ENCODE results near the gene AP1B1. TPM values are rescaled to one million over a fixed set of nuclear protein-coding genes. Genes with fewer than 3 reads are reported as not detected.

The AP1B1 gene
- total and polyA plus RNA-seq, 4 donors: 17.6 to 63.4 (median 44.0) TPM

DNA sequence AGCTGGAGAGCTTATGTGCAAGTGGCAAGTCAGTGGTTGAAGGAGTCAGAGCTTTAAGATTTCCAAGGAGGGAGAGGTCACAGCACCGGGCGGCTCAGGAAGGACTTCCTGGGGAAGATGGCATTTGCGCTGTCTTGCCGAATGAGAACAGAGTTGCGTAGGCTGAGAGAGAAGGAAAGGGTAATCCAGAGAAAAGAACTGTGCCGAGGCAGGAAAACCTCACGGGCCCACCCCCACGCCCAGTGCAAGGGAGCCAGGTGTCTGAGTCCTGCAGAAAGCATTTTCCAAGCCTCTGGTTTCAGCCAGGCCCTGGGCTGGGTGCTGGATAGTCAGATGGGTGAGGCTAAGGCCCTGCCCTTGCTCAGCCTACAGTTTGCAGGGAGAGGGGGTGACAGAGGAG, 3.2 kb upstream of the AP1B1 start:
- 83% methylated on average over 8 of the region's 8 CpGs for WGBS
- TF ChIP-seq JUND (IDR thresholded peaks at IDR 0.05) (no peak), GABPA (IDR thresholded peaks at IDR 0.05 in 1 of 2, conservative IDR thresholded peaks at IDR 0.05 in 1 of 2) (no peak), HNF4A (conservative IDR thresholded peaks at IDR 0.05) (no peak), YY1 (IDR thresholded peaks at IDR 0.05) (no peak), FOXA2 (IDR thresholded peaks at IDR 0.05) (no peak)
- TF ChIP-seq, protein P1, sequence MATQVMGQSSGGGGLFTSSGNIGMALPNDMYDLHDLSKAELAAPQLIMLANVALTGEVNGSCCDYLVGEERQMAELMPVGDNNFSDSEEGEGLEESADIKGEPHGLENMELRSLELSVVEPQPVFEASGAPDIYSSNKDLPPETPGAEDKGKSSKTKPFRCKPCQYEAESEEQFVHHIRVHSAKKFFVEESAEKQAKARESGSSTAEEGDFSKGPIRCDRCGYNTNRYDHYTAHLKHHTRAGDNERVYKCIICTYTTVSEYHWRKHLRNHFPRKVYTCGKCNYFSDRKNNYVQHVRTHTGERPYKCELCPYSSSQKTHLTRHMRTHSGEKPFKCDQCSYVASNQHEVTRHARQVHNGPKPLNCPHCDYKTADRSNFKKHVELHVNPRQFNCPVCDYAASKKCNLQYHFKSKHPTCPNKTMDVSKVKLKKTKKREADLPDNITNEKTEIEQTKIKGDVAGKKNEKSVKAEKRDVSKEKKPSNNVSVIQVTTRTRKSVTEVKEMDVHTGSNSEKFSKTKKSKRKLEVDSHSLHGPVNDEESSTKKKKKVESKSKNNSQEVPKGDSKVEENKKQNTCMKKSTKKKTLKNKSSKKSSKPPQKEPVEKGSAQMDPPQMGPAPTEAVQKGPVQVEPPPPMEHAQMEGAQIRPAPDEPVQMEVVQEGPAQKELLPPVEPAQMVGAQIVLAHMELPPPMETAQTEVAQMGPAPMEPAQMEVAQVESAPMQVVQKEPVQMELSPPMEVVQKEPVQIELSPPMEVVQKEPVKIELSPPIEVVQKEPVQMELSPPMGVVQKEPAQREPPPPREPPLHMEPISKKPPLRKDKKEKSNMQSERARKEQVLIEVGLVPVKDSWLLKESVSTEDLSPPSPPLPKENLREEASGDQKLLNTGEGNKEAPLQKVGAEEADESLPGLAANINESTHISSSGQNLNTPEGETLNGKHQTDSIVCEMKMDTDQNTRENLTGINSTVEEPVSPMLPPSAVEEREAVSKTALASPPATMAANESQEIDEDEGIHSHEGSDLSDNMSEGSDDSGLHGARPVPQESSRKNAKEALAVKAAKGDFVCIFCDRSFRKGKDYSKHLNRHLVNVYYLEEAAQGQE (IDR thresholded peaks at IDR 0.05): no peak
- TF ChIP-seq, protein P2, sequence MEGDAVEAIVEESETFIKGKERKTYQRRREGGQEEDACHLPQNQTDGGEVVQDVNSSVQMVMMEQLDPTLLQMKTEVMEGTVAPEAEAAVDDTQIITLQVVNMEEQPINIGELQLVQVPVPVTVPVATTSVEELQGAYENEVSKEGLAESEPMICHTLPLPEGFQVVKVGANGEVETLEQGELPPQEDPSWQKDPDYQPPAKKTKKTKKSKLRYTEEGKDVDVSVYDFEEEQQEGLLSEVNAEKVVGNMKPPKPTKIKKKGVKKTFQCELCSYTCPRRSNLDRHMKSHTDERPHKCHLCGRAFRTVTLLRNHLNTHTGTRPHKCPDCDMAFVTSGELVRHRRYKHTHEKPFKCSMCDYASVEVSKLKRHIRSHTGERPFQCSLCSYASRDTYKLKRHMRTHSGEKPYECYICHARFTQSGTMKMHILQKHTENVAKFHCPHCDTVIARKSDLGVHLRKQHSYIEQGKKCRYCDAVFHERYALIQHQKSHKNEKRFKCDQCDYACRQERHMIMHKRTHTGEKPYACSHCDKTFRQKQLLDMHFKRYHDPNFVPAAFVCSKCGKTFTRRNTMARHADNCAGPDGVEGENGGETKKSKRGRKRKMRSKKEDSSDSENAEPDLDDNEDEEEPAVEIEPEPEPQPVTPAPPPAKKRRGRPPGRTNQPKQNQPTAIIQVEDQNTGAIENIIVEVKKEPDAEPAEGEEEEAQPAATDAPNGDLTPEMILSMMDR (IDR thresholded peaks at IDR 0.05; ENCODE audit: low read depth, low read length, missing input control): no peak
- TF ChIP-seq, protein P3, sequence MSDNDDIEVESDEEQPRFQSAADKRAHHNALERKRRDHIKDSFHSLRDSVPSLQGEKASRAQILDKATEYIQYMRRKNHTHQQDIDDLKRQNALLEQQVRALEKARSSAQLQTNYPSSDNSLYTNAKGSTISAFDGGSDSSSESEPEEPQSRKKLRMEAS (IDR thresholded peaks at IDR 0.05): no peak
- TF ChIP-seq, protein P4, sequence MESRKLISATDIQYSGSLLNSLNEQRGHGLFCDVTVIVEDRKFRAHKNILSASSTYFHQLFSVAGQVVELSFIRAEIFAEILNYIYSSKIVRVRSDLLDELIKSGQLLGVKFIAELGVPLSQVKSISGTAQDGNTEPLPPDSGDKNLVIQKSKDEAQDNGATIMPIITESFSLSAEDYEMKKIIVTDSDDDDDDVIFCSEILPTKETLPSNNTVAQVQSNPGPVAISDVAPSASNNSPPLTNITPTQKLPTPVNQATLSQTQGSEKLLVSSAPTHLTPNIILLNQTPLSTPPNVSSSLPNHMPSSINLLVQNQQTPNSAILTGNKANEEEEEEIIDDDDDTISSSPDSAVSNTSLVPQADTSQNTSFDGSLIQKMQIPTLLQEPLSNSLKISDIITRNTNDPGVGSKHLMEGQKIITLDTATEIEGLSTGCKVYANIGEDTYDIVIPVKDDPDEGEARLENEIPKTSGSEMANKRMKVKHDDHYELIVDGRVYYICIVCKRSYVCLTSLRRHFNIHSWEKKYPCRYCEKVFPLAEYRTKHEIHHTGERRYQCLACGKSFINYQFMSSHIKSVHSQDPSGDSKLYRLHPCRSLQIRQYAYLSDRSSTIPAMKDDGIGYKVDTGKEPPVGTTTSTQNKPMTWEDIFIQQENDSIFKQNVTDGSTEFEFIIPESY (IDR thresholded peaks at IDR 0.05): no peak
- no peak overlapping the region for H3K4me3 ChIP-seq (ENCODE audit: low read depth in 1 of 3, low read length in 3 of 3)
- DNase-seq (ENCODE audit: low spot score): no peak
- no peaks in the 10 kb centered on the region for H3K27me3 ChIP-seq (ENCODE audit: control insufficient read depth in 4 of 4, insufficient read depth in 4 of 4, low read length in 3 of 4)
- no peaks in the 10 kb centered on the region for H3K36me3 ChIP-seq (ENCODE audit: control insufficient read depth in 4 of 4, insufficient read depth in 3 of 4, low read depth in 1 of 4, low read length in 3 of 4)
- no peaks in the 10 kb centered on the region for H3K9me3 ChIP-seq (ENCODE audit: control insufficient read depth in 4 of 4, low read length in 3 of 4)
- no peak overlapping the region for H3K9ac ChIP-seq (ENCODE audit: low read depth in 1 of 2, low read length in 2 of 2)
- H3K27ac ChIP-seq (ENCODE audit: low read depth in 1 of 2, low read length in 2 of 2): no peak overlapping the region
- peaks cover 13 to 31% (median 24%) of the 10 kb centered on the region in 4 donors for H3K4me1 ChIP-seq (ENCODE audit: control insufficient read depth in 4 of 4, insufficient read depth in 4 of 4, low read length in 3 of 4)

DNA sequence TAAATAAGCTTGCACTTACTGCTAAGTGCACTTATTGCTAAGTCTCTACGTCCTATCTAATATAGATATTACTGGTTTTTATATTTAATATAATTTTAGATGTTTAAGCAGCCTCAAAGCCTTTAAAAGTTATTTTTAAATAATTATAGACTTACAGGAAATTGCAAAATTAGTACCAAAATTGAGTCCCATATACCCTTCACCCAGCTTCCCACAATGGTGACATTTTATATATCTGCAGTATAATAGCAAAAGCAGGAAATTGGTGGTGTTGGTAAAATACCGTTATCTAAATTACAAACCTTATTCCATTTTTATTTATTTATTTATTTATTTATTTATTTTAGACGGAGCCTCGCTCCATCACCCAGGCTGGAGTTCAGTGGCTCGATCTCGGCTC, 1.9 kb upstream of the AP1B1 start:
- H3K27me3 ChIP-seq (ENCODE audit: control insufficient read depth in 4 of 4, insufficient read depth in 4 of 4, low read length in 3 of 4): no peaks in the 10 kb centered on the region
- WGBS: 95% methylated on average over 6 of the region's 6 CpGs
- H3K9me3 ChIP-seq (ENCODE audit: control insufficient read depth in 4 of 4, low read length in 3 of 4): no peaks in the 10 kb centered on the region
- H3K27ac ChIP-seq (ENCODE audit: low read depth in 1 of 2, low read length in 2 of 2): no peak overlapping the region
- TF ChIP-seq, protein P1 (IDR thresholded peaks at IDR 0.05): no peak
- TF ChIP-seq GABPA (IDR thresholded peaks at IDR 0.05 in 1 of 2, conservative IDR thresholded peaks at IDR 0.05 in 1 of 2): no peak
- peaks cover 0 to 1% (median 0%) of the 10 kb centered on the region in 4 donors for H3K36me3 ChIP-seq (ENCODE audit: control insufficient read depth in 4 of 4, insufficient read depth in 3 of 4, low read depth in 1 of 4, low read length in 3 of 4)
- no peak overlapping the region for H3K4me3 ChIP-seq (ENCODE audit: low read depth in 1 of 3, low read length in 3 of 3)
- no peak for DNase-seq (ENCODE audit: low spot score)
- H3K4me1 ChIP-seq (ENCODE audit: control insufficient read depth in 4 of 4, insufficient read depth in 4 of 4, low read length in 3 of 4): peaks cover 14 to 43% (median 36%) of the 10 kb centered on the region in 4 donors
- no peak overlapping the region for H3K9ac ChIP-seq (ENCODE audit: low read depth in 1 of 2, low read length in 2 of 2)
